Nephron progenitor cell (in vitro differentiated cells): Measurements from ENCODE around the gene ZBTB20.

ENCODE experiments used
- DNase-seq: peaks from one replicate; pipeline ENCODE4 v3.0.0; 2021
- H3K27ac Mint-ChIP-seq: 2 replicates; pipeline ENCODE4 v1.8.0; 2021; ENCODE audit warnings: mild to moderate bottlenecking, moderate library complexity, mixed read lengths
- H3K27me3 Mint-ChIP-seq: 2 replicates; pipeline ENCODE4 v1.8.0; 2021; ENCODE audit warnings: mild to moderate bottlenecking, low read depth, mixed read lengths; ENCODE audit not compliant: poor library complexity
- H3K36me3 Mint-ChIP-seq: 2 replicates; pipeline ENCODE4 v1.8.0; 2021; ENCODE audit warnings: low read depth, mixed read lengths
- H3K4me1 Mint-ChIP-seq: 2 replicates; pipeline ENCODE4 v1.8.0; 2021; ENCODE audit warnings: mixed read lengths
- H3K4me3 Mint-ChIP-seq: 2 replicates; pipeline ENCODE4 v1.8.0; 2021; ENCODE audit warnings: mild to moderate bottlenecking, moderate library complexity, mixed read lengths
- H3K9me3 Mint-ChIP-seq: 2 replicates; pipeline ENCODE4 v1.8.0; 2021; ENCODE audit warnings: mild to moderate bottlenecking, moderate library complexity, mixed read lengths
- CTCF ChIP-seq: fragments of 200-600 bp; sonication (generic); IDR thresholded peaks from 2 replicates; pipeline ENCODE4 v1.5.0; 2021; ENCODE audit warnings: antibody characterized with exemption

ZBTB20 gene

GRCh38 chr3:114953215-114953799 lies 193.8 kb downstream of the ZBTB20 start:
- Mint-ChIP-seq H3K4me3 (no peak overlapping the region), H3K27me3 (no peaks in the 10 kb centered on the region), H3K9me3 (peaks cover 18% of the 10 kb centered on the region)

GRCh38 chr3:114942773-114943172 lies 204.3 kb downstream of the ZBTB20 start:
- Mint-ChIP-seq H3K27ac (no peak overlapping the region), H3K36me3 (no peaks in the 10 kb centered on the region), H3K27me3 (no peaks in the 10 kb centered on the region), H3K4me3 (no peak overlapping the region), H3K9me3 (no peaks in the 10 kb centered on the region), H3K4me1 (no peaks in the 10 kb centered on the region)
- DNase-seq: no peak
- TF ChIP-seq CTCF: no peak

More at GRCh38 chr3:114953215-114953799, 193.8 kb downstream of the ZBTB20 start:
- no peak overlapping the region for H3K27ac Mint-ChIP-seq
- DNase-seq: no peak
- no peaks in the 10 kb centered on the region for H3K4me1 Mint-ChIP-seq
- H3K36me3 Mint-ChIP-seq: peaks cover 7% of the 10 kb centered on the region
- TF ChIP-seq CTCF: no peak

DNA sequence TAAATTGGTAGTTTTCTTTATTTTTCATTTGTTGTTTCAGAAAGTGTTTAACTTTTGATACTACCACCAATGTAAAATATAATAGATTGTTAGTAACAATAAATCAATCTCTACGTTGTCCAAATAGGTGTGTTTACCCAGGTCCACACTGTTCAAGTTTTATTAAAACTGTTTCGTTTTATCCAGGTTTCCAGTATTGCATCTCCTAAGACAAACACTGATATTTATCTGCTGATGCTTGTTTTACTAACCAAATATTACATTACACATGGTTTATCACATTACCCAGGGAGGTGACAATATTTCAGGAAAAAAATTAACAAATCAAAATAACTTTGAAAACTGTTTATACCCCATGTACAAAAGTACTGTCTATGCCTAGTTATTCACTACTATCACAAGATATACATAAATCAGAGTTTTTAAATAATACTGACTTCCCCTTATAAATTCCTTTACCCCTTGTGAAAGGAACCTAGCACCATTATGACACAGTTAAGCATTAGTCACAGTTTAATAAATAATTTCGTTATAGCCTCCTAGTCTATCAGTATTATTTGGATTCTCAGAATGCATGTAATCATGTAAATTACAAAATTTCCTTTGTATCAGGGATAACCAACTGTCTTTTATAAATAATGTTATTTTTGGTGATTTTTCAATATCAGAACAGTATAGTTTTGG lies 205.3 kb downstream of the ZBTB20 start:
- H3K9me3 Mint-ChIP-seq: no peaks in the 10 kb centered on the region
- no peak overlapping the region for H3K4me3 Mint-ChIP-seq
- H3K36me3 Mint-ChIP-seq: no peaks in the 10 kb centered on the region
- DNase-seq: no peak
- H3K27me3 Mint-ChIP-seq: no peaks in the 10 kb centered on the region
- no peaks in the 10 kb centered on the region for H3K4me1 Mint-ChIP-seq
- no peak overlapping the region for H3K27ac Mint-ChIP-seq
- no peak for TF ChIP-seq CTCF

DNA sequence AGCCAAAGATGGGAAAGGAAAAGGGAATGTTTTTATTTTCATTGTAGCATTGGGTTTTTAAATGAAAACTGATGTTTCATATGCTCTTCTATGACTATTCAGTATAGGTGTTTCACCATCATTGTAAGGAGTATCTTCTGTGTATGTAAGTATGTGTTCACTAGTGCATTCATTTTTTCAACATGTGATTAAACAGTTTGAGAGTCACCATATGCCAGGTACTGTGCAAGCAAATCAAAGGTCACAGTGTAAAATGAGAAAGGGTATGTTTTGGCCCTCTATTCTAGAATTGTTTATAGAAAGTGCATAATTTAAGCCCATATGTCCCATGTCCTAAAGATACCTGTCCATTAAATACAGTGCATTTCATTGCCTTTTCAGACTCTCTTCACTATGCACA lies 207.2 kb downstream of the ZBTB20 start:
- no peak overlapping the region for H3K4me3 Mint-ChIP-seq
- H3K27ac Mint-ChIP-seq: no peak overlapping the region
- no peaks in the 10 kb centered on the region for H3K9me3 Mint-ChIP-seq
- TF ChIP-seq CTCF: no peak
- H3K36me3 Mint-ChIP-seq: no peaks in the 10 kb centered on the region
- DNase-seq: no peak
- H3K27me3 Mint-ChIP-seq: no peaks in the 10 kb centered on the region
- H3K4me1 Mint-ChIP-seq: no peaks in the 10 kb centered on the region

- H3K27me3 Mint-ChIP-seq: no peaks in the 10 kb centered on the region
- DNase-seq: no peak
- H3K27ac Mint-ChIP-seq: no peak overlapping the region
- H3K9me3 Mint-ChIP-seq: no peaks in the 10 kb centered on the region
- H3K4me1 Mint-ChIP-seq: no peaks in the 10 kb centered on the region
- H3K36me3 Mint-ChIP-seq: no peaks in the 10 kb centered on the region
- no peak overlapping the region for H3K4me3 Mint-ChIP-seq
- no peak for TF ChIP-seq CTCF
Measured at GRCh38 chr3:114933407-114933806, 213.7 kb downstream of the ZBTB20 start.
